Hepatocyte (in vitro differentiated cells): ENCODE measurements around the gene ZNF674.

ENCODE experiments used
- EZH2 ChIP-seq: fragments of 200-600 bp; sonication (generic); IDR thresholded peaks from 2 replicates; pipeline ENCODE4 v1.6.1; 2016; ENCODE audit warnings: antibody characterized with exemption, mild to moderate bottlenecking, borderline replicate concordance
- EZH2phosphoT487 ChIP-seq: fragments of 200-600 bp; sonication (generic); IDR thresholded peaks from one replicate; pipeline ENCODE4 v1.6.1; 2018; ENCODE audit warnings: antibody characterized with exemption, mild to moderate bottlenecking, low read depth, moderate library complexity; ENCODE audit not compliant: unreplicated experiment, severe bottlenecking
- TF ChIP-seq, protein P1 (sequence below): fragments of 200-600 bp; sonication (generic); IDR thresholded peaks from 2 replicates; pipeline ENCODE4 v1.5.1; 2016; ENCODE audit warnings: antibody characterized with exemption, mild to moderate bottlenecking; ENCODE audit not compliant: poor library complexity

DNA sequence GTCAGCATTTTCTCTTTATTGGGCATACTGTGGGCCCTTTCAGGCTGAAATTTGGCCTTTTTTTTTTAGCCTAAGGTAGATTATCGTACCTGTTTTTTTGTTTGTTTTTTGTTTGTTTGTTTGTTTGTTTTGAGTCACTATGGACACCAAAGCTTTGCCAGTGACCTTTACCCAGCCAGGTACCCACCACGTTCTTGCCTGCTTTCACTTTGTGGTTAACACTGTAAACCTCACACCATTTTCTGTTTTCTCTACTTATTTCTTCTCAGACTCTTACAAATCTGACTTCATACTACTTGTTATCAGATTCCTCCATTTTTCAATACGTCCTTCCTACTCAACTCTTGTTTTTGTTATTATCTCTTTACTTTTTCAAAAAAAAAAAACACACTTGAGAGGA lies 81.5 kb downstream of the ZNF674 start:
- TF ChIP-seq, protein P1, sequence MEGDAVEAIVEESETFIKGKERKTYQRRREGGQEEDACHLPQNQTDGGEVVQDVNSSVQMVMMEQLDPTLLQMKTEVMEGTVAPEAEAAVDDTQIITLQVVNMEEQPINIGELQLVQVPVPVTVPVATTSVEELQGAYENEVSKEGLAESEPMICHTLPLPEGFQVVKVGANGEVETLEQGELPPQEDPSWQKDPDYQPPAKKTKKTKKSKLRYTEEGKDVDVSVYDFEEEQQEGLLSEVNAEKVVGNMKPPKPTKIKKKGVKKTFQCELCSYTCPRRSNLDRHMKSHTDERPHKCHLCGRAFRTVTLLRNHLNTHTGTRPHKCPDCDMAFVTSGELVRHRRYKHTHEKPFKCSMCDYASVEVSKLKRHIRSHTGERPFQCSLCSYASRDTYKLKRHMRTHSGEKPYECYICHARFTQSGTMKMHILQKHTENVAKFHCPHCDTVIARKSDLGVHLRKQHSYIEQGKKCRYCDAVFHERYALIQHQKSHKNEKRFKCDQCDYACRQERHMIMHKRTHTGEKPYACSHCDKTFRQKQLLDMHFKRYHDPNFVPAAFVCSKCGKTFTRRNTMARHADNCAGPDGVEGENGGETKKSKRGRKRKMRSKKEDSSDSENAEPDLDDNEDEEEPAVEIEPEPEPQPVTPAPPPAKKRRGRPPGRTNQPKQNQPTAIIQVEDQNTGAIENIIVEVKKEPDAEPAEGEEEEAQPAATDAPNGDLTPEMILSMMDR: no peak
- TF ChIP-seq EZH2 (no peak), EZH2phosphoT487 (no peak)
